Activated T-cell treated with anti-CD3 and anti-CD28 coated beads, Interleukin-2, amount 50 U/mL, for 72 hours (primary cell): ENCODE results near the gene EIF1AD. TPM values are rescaled to one million over a fixed set of nuclear protein-coding genes. Genes with fewer than 3 reads are reported as not detected.

Source experiments
- ATAC-seq, 2 donors: fragments of 150-1000 bp; cut with Tn5 transposase; replicated peaks in 1 of 2; 2 replicates each; pipeline ENCODE4 v1.10.0; 2021; ENCODE audit warnings: moderate library complexity in 2 of 2, mild to moderate bottlenecking in 1 of 2
- DNase-seq, 2 donors: peaks; one replicate each; pipeline ENCODE4 v3.0.0; 2021 to 2022; ENCODE audit warnings: mixed read lengths in 1 of 2
- H3K27ac Mint-ChIP-seq: one replicate; pipeline ENCODE4 v1.8.0; 2022; ENCODE audit warnings: mild to moderate bottlenecking, moderate library complexity, mixed read lengths
- H3K27me3 Mint-ChIP-seq: one replicate; pipeline ENCODE4 v1.8.0; 2022; ENCODE audit warnings: low read depth, mixed read lengths
- H3K36me3 Mint-ChIP-seq, 2 donors: one replicate each; pipeline ENCODE4 v1.8.0; 2022; ENCODE audit warnings: mixed read lengths in 2 of 2, mild to moderate bottlenecking in 1 of 2; ENCODE audit not compliant: insufficient read depth in 2 of 2
- H3K4me1 Mint-ChIP-seq: one replicate; pipeline ENCODE4 v1.8.0; 2022; ENCODE audit warnings: low read depth, mixed read lengths
- H3K4me3 Mint-ChIP-seq, 2 donors: one replicate each; pipeline ENCODE4 v1.8.0; 2022; ENCODE audit warnings: mild to moderate bottlenecking in 2 of 2, mixed read lengths in 2 of 2, moderate library complexity in 2 of 2
- H3K9me3 Mint-ChIP-seq, 2 donors: one replicate each; pipeline ENCODE4 v1.8.0; 2022; ENCODE audit warnings: mixed read lengths in 2 of 2
- total RNA-seq, 2 donors: library from RNA; stranded (reverse); gene quantifications; one replicate each; pipeline ENCODE4 v1.2.3, GENCODE V29; 2022

The EIF1AD gene, protein sequence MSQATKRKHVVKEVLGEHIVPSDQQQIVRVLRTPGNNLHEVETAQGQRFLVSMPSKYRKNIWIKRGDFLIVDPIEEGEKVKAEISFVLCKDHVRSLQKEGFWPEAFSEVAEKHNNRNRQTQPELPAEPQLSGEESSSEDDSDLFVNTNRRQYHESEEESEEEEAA
- total RNA-seq = 10 to 100 TPM; 39.1 to 40.8 TPM

DNA sequence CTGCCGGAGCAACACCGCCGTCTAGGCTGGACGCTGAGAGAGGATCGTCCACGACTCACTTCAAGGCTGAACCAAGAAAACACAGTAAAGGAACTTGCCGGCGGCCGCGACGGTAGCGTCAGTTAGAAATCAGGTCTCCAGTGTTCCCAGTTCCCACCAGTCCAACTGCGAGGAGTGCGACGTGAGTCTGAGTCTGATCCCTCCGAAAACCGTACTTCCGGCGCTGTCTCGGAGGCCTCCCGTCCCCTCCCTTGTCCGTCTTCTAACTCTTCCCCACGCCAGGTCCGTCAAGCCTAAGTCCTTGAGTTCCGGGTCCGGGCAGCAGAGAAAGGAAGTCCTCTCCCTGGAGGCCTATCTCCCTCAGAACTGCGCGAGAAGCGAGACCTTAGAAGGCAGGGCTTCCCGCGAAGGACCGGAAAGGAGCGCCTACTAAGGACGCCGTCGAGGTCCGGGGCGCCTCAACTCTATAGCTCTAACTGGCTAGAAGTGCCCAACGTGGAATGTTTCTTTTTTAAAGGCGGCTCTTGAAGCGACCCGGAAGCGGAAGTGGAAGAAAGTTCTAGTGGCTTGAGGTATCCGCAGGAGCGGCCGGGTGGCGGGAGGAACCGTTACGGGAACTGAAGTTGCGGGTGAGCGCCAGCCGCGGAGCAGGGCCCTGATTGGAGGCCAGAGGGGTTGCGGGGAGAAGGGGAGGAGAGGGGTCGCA, at the start of gene EIF1AD, which contains the start of gene BANF1:
EIF1AD (minus strand) TSS at position 216 of the 706 bp plus-strand sequence. CDS start 1,768 bp downstream, outside the sequence.
BANF1 (plus strand) TSS at position 562 of the 706 bp plus-strand sequence. CDS start 748 bp downstream, outside the sequence.
- H3K9me3 Mint-ChIP-seq = no peaks in the 10 kb centered on the region
- H3K4me3 Mint-ChIP-seq = peak within 1 kb of the TSS; percentile 95 to 99
- DNase-seq = peak; percentile 93 to 95
- no peaks in the 10 kb centered on the region for H3K27me3 Mint-ChIP-seq
- peaks cover 42% of the 10 kb centered on the region for H3K4me1 Mint-ChIP-seq
- peaks cover 8 to 29% of the 10 kb centered on the region in 2 donors for H3K36me3 Mint-ChIP-seq
- H3K27ac Mint-ChIP-seq = peak within 1 kb of the TSS; percentile 98
- peak; percentile 91 to 95 for ATAC-seq

DNA sequence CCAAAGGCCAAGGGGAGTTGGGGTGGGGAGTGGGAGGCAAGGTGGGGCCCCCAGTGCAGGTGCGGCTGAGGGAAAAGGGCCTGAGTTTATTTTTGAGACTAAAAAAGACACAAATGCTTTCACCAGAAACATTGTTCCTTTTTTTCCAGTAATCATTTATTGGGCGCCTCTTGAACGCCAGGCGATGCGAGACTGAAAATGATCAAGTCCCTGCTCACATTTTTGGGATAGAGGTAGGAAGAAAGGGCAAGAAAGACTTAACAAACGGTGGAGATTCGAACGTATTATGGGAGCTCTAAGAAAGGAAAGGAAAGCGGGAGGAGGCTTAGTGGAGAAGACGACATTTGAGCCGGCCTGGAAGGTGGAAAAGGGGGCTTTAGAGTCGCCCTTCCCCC, 49.4 kb upstream of the EIF1AD start:
- no peaks in the 10 kb centered on the region for H3K9me3 Mint-ChIP-seq
- H3K4me3 Mint-ChIP-seq = peak overlapping the region; percentile 98 to 100
- DNase-seq = no peak
- H3K36me3 Mint-ChIP-seq = peaks cover 14 to 28% of the 10 kb centered on the region in 2 donors
- peaks cover 17% of the 10 kb centered on the region for H3K27me3 Mint-ChIP-seq
- ATAC-seq = no peak
- H3K27ac Mint-ChIP-seq = peak overlapping the region; percentile 83
- peaks cover 33% of the 10 kb centered on the region for H3K4me1 Mint-ChIP-seq

DNA sequence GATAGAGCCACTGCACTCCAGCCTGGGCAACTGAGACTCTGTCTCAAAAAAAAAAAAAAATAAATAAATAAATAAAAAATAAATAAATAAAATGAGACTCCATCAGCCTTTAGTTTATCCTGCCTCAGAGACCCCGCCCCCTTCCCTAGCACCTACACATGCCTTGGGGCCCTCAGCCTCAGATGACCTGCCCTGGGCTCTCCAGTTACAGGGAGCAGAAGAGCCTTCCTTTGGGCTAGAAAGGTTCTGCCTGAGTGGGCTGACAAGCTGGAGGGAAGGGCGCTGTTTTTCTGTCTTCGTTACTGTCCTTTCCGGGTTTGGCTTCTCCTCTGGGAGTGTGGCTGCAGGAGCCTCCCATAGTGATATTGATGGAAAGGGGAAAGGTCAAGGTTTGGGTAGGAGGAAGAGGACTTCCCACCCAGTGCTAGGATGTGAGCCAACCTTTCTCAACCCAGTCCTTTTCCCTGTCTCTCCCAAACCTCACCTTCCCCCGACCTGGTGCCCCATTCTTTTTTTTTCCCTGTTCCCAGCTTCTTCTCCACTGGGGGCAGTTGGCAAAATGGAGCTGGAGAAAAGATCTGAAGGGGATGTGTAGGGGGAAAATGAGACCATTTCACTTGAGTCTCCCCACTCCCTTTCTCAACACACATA, 48.7 kb upstream of the EIF1AD start:
- no peak for DNase-seq

DNA sequence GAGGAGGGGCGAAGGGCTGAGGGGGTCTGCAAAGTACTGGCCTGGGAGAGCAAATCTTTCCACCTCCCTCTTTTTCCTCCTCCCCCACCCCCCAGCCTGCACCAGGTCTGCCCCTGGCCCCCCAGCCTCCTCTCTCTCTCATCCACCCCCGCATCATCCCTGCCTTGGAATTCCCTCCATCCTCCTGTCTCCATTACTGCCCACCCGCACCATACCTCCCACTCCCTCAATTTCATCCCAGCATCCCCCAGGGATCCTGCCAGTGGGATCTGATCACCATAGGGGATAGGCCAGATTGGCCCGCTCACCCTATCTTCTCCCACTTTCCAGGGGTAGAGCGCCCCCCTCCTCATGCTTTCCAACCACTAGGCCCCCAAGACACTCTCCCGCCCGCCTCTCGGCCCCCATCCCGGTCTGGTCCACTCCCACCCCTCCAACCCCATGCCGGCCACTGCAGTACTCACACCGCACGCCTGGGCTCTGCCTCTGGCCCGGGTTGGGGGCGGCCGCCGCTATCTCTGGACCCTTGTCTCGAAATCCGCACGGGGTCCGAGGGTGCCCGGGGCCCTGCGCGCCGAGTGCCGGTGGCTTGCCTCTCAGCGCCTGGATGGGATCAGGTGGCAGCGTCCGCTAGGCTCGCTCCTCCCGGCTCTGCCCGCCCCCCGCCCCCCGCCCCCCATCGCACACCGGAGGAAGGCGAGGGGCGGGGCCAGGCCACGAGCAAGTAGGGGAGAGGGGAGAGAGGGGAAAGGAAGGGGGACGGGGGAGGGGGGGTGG, 46.8 kb upstream of the EIF1AD start, which contains the start of gene GAL3ST3:
GAL3ST3 (minus strand) TSS at position 615 of the 777 bp plus-strand sequence. CDS start 3,746 bp downstream, outside the sequence.
- no peak for DNase-seq
- H3K4me1 Mint-ChIP-seq = peaks cover 50% of the 10 kb centered on the region
- ATAC-seq = no peak
- peaks cover 7 to 13% of the 10 kb centered on the region in 2 donors for H3K36me3 Mint-ChIP-seq
- peak within 1 kb of the TSS; percentile 39 to 59 for H3K4me3 Mint-ChIP-seq
- no peaks in the 10 kb centered on the region for H3K9me3 Mint-ChIP-seq
- H3K27ac Mint-ChIP-seq = no peak within 1 kb of the TSS
- peaks cover 17% of the 10 kb centered on the region for H3K27me3 Mint-ChIP-seq

More for the DNA sequence above, 48.7 kb upstream of the EIF1AD start:
- Mint-ChIP-seq H3K36me3 (peaks cover 14 to 24% of the 10 kb centered on the region in 2 donors), H3K4me1 (peaks cover 36% of the 10 kb centered on the region), H3K27me3 (peaks cover 17% of the 10 kb centered on the region), H3K27ac (peak overlapping the region; percentile 82), H3K4me3 (peak overlapping the region; percentile 98 to 100), H3K9me3 (no peaks in the 10 kb centered on the region)
- ATAC-seq = no peak

DNA sequence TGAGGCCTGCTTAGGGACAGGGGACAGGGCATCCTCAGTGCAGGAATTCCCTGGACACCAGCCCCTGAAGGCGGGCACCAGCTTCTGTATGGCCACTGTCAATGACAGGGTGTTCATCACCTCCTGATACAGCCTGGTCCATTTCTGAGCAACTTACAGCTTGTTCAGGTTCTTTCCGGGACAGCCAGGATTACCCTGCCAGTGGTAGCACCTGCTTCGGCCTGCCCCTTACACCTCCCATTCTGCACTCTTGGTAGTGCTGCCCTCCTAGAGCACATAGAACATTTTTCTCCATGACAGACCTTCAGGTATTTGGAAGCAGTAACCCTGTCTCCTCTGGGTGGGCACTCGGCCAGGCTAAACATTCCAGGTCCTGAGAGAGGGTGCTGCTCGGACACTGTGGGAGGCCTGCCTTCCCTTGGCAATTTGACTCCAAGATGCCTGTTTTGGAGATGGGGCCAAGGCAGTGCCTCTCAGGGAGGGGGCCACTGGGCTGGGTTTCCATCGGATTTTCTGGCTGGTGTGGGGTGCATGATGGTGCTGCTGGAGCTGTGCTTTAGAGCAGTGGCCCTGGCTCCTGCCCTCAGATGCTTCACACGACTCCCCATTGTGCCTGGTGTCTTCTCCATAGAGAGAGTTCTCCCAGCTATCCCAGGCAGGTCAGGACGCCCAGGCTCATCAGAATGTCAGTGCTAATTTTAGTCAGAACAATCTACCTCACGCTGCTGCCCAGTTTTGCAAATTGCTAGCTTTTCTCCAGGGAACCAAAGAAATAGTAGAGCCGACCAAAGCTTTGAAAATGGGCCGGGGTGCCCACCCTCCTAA, 45.8 kb upstream of the EIF1AD start:
- H3K36me3 Mint-ChIP-seq = peaks cover 2 to 5% of the 10 kb centered on the region in 2 donors
- DNase-seq = no peak
- no peaks in the 10 kb centered on the region for H3K9me3 Mint-ChIP-seq
- peaks cover 17% of the 10 kb centered on the region for H3K27me3 Mint-ChIP-seq
- no peak for ATAC-seq
- H3K4me3 Mint-ChIP-seq = no peak overlapping the region
- no peak overlapping the region for H3K27ac Mint-ChIP-seq
- H3K4me1 Mint-ChIP-seq = peaks cover 41% of the 10 kb centered on the region

DNA sequence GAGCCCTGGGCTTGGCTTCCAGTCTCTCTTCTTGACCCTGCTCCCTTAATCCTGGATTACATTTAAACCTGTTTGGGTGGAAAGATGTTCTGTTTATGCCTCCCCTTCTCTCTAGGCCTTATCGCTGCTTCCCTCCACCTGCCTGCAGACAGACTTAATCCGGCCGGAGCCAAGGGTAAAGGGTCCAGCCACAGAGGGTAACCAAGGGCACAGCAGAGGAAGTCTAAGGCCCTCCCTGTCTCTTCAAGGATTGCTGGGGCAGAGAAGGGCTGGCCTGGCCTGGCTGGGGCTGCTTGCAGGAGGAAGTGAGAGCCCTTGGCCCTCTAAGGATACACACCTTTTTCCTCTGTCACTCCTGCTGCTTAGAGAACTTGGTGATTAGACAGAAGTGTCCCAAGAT, 44.9 kb upstream of the EIF1AD start:
- peaks cover 33% of the 10 kb centered on the region for H3K4me1 Mint-ChIP-seq
- no peak for DNase-seq
- no peak overlapping the region for H3K27ac Mint-ChIP-seq
- ATAC-seq = no peak
- peaks cover 17% of the 10 kb centered on the region for H3K27me3 Mint-ChIP-seq
- no peaks in the 10 kb centered on the region for H3K9me3 Mint-ChIP-seq
- no peaks in the 10 kb centered on the region for H3K36me3 Mint-ChIP-seq
- no peak overlapping the region for H3K4me3 Mint-ChIP-seq

DNA sequence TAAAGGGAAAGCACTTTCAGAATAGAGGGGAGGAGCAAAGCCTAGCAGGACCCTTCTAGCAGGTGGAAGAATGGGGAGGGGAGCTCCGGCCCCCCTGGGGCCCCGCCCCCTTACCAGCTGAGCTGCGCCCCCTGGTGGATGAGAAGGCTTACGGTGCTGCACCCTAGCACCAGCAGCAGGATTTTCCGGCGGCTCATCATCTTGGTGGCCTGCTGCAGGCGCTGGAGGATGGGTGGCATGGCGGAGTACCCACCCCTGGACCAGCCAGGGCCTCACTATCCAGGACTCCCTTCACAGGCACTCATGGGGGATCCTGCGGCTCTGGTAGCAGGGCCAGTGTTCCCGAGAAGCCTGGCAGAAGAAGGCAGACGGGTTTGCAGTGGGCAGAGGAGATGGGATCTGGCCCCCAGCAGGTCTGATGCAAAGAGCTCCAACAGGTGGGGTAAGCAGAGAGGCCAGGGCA, 43.3 kb upstream of the EIF1AD start:
- ATAC-seq = peak; percentile 90 to 91
- no peak overlapping the region for H3K27ac Mint-ChIP-seq
- no peaks in the 10 kb centered on the region for H3K36me3 Mint-ChIP-seq
- H3K4me3 Mint-ChIP-seq = peak overlapping the region; percentile 59 to 71
- H3K4me1 Mint-ChIP-seq = peaks cover 23% of the 10 kb centered on the region
- peak; percentile 88 to 90 for DNase-seq
- no peaks in the 10 kb centered on the region for H3K9me3 Mint-ChIP-seq
- peaks cover 17% of the 10 kb centered on the region for H3K27me3 Mint-ChIP-seq

DNA sequence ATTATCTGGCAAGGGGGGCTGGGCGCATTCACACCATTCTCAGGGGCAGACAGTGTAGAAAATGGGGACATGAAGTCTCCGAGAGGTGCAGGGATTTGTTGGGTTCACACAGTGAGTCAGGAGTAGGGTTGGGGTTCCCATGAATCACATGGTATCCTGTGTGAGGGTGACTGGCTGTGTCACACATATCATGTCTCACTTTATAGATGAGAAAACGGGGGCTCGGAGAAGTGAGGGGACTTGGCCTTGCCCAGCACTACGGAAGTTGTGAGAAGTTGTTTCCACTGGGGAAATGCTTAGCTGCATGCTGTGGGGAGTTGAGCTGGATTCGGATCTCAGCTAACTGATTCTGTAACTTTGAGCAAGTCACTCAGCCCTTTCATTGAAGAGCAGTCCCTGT, 42.8 kb upstream of the EIF1AD start:
- DNase-seq (peak; percentile 33 to 36), ATAC-seq (peak; percentile 78 to 79)
- no peak overlapping the region for H3K27ac Mint-ChIP-seq
- H3K4me1 Mint-ChIP-seq = peaks cover 23% of the 10 kb centered on the region
- no peaks in the 10 kb centered on the region for H3K36me3 Mint-ChIP-seq
- H3K27me3 Mint-ChIP-seq = peaks cover 14% of the 10 kb centered on the region
- peak overlapping the region; percentile 59 to 71 for H3K4me3 Mint-ChIP-seq
- H3K9me3 Mint-ChIP-seq = no peaks in the 10 kb centered on the region

DNA sequence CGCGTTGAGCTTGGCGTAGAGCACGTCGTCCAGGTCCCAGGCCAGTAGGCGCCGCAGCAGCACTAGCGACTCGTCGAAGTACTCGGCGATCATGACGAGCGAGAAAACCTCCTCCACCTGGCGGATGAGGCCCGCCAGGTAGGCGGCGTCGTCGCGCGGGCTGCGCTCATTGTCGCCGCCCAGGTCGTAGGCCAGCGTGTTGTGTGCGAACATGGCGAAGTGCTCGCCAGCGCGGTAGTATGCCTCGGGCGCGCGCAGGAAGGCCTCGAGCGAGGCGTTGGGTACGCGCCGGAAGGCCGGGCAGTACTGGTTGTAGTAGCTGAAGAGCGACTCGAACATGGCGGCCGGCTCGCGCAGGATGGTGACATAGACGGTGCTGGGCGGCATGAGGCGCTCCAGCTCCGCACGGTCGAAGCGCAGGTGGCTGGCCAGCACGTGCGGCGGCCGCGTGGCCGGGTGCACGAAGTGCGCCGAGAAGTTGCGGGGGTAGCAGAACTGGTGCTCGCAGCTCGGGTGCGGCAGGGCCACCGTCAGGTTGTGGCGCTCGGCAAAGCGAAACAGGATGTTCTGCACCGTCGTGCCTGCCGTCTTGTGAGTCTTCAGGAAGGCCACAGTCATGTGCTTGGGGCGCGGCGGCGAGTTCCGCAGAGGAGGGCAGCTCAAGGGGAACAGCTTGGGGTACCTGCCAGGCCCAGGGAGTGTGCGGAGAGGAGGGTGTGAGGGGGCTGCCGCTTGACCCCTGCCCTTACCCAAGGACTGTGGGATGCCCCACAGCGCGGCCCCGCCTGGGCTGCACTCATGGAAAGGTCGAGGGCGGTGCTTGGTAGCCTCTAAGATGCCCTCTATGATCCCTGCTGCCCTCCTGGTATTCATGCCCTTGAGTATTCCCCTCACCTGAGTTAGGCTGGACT, 41.3 kb upstream of the EIF1AD start:
- H3K9me3 Mint-ChIP-seq = no peaks in the 10 kb centered on the region
- ATAC-seq (no peak), DNase-seq (no peak)
- H3K36me3 Mint-ChIP-seq = no peaks in the 10 kb centered on the region
- H3K4me1 Mint-ChIP-seq = peaks cover 18% of the 10 kb centered on the region
- no peak overlapping the region for H3K4me3 Mint-ChIP-seq
- peaks cover 5% of the 10 kb centered on the region for H3K27me3 Mint-ChIP-seq
- no peak overlapping the region for H3K27ac Mint-ChIP-seq

DNA sequence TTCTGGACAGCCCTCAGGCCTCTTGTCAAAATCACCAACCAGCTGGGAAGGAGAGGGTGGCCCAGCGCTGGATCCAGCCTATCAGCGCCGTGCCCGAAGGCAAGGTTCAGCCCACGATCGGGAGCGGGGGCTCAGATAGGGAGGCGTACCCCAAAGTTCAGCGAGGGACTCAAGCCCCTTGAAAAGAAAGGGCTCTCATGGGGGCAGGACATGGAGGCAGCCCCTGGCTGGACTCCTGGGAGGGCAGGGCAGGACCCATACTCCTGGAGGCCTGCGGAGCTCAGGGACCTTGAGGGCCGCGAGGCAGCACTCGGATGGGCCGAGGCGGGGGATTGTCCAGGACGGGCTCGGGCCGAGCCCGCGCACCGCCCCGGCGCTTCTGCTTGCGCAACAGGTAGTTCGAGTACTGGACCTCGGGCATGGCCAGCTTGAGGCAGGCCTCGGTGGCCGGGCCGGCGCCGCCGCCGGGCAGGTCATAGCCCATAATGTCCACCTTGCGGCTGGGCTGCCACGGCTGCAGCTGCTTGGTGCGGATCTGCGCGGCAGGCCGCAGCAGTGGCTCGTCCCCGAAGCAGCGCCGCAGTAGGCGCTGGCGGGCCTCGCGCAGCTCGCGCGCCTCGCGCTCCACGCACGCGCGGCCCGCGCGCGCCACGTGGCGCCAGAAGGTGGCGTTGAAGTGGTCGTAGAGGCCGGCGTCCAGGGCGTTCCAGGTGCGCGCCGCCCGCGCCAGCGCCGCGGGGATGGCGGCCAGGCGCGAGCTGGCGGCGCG, 40.5 kb upstream of the EIF1AD start:
- no peak for ATAC-seq
- Mint-ChIP-seq H3K9me3 (no peaks in the 10 kb centered on the region), H3K27ac (no peak overlapping the region), H3K27me3 (no peaks in the 10 kb centered on the region), H3K4me3 (no peak overlapping the region), H3K36me3 (no peaks in the 10 kb centered on the region), H3K4me1 (peaks cover 18% of the 10 kb centered on the region)
- DNase-seq = no peak

DNA sequence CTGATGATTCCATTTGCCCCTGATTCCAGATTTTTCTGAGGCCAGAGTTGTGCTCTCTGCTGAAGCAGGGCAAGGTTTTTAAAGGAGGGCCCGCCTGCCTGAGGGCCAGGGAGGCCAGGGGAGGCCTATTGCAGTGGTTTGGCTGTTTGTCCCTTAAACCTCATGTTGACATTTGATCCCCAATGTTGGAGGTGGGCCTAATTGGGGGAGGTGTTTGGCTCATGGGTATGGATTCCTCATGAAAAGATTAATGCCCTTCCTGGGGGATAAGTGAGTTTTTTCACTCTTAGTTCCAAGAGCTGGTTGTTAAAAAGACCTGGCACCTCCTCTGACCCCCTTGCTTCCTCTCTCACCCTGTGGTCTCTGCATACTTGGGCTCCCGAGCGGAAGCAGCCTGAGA, 37.8 kb upstream of the EIF1AD start:
- no peaks in the 10 kb centered on the region for H3K9me3 Mint-ChIP-seq
- H3K36me3 Mint-ChIP-seq = no peaks in the 10 kb centered on the region
- H3K27ac Mint-ChIP-seq = no peak overlapping the region
- H3K4me1 Mint-ChIP-seq = peaks cover 6% of the 10 kb centered on the region
- peaks cover 3% of the 10 kb centered on the region for H3K27me3 Mint-ChIP-seq
- DNase-seq (no peak), ATAC-seq (no peak)
- H3K4me3 Mint-ChIP-seq = no peak overlapping the region
